ENCODE data around the gene GRHL3. TPM values are rescaled to one million over a fixed set of nuclear protein-coding genes. Genes with fewer than 3 reads are reported as not detected.

Gene GRHL3
- total and polyA plus RNA-seq, 5 donors from 2014 or later = not detected

DNA sequence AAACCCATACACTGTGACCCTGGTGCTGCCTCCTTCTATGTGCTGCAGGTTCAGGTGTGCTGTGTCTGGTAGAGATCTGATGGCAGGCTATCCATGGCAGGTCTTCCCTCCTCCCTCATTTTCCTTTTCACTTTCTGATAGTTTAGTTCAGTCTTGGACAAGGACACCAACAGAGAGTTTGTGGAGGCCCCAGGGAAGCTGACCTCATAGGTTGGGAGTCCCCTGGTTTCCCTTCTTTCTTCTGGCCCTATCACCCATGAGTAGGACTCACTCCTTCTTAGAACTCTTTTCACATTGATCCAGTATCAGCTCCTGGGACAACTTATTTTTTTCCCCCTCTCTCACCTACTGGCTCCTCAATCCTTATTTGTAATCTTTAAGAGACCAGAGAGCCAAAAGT lies 8.3 kb downstream of the GRHL3 start:
- peaks cover 0 to 13% (median 5%) of the 10 kb centered on the region in 4 donors for H3K4me1 Mint-ChIP-seq
- DNase-seq = no peak

DNA sequence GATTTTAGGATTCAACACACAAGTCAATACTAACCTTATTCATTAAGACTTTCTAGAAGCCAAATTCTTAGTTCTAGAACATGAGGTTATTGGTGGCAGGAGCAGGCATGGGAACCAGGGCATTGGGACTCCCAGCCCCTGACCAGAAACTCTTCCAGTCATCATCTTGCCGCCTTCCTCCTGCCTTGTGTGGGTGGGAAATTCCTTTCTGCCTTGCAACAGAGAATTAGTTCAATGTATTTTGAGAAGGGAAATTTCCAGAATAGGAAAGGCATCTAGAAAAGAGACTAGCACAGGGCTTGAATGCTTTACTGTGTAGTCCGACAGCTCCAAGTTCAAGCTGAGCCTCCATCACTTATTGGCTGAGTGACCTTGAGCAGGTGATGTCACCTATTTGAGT lies 8.7 kb downstream of the GRHL3 start:
- H3K9me3 ChIP-seq (ENCODE audit: control insufficient read depth in 2 of 2, low read length in 2 of 2) = no peaks in the 10 kb centered on the region
- no peak overlapping the region for H3K27ac ChIP-seq (ENCODE audit: insufficient read depth, low read length, poor library complexity, severe bottlenecking)
- H3K4me3 Mint-ChIP-seq = no peak overlapping the region
- peaks cover 51% of the 10 kb centered on the region for H3K27me3 Mint-ChIP-seq
- H3K27ac Mint-ChIP-seq = no peak overlapping the region
- no peaks in the 10 kb centered on the region for H3K36me3 Mint-ChIP-seq
- no peaks in the 10 kb centered on the region for H3K36me3 ChIP-seq (ENCODE audit: control insufficient read depth, insufficient read depth, low read length)
- no peaks in the 10 kb centered on the region for H3K9me3 Mint-ChIP-seq
- H3K4me3 ChIP-seq (ENCODE audit: low read depth, low read length) = no peak overlapping the region
- peaks cover 0 to 9% (median 4%) of the 10 kb centered on the region in 4 donors for H3K4me1 Mint-ChIP-seq
- no peak for DNase-seq
- H3K4me1 ChIP-seq (ENCODE audit: control insufficient read depth, insufficient read depth, low read length, poor library complexity, severe bottlenecking) = peaks cover under 1% of the 10 kb centered on the region
- no peak for ATAC-seq (ENCODE audit: low read depth in 2 of 2)
- H3K27me3 ChIP-seq (ENCODE audit: control insufficient read depth, insufficient read depth, low read length) = peaks cover 10% of the 10 kb centered on the region

More for the DNA sequence above, 8.3 kb downstream of the GRHL3 start:
- Mint-ChIP-seq H3K9me3 (no peaks in the 10 kb centered on the region), H3K27ac (no peak overlapping the region), H3K27me3 (peaks cover 53% of the 10 kb centered on the region), H3K36me3 (no peaks in the 10 kb centered on the region), H3K4me3 (no peak overlapping the region)
- no peaks in the 10 kb centered on the region for H3K36me3 ChIP-seq (ENCODE audit: control insufficient read depth, insufficient read depth, low read length)
- no peak overlapping the region for H3K4me3 ChIP-seq (ENCODE audit: low read depth, low read length)
- H3K4me1 ChIP-seq (ENCODE audit: control insufficient read depth, insufficient read depth, low read length, poor library complexity, severe bottlenecking) = peaks cover 5% of the 10 kb centered on the region
- no peak for ATAC-seq (ENCODE audit: low read depth in 2 of 2)
- no peaks in the 10 kb centered on the region for H3K9me3 ChIP-seq (ENCODE audit: control insufficient read depth in 2 of 2, low read length in 2 of 2)
- H3K27me3 ChIP-seq (ENCODE audit: control insufficient read depth, insufficient read depth, low read length) = peaks cover 12% of the 10 kb centered on the region
- H3K27ac ChIP-seq (ENCODE audit: insufficient read depth, low read length, poor library complexity, severe bottlenecking) = no peak overlapping the region

DNA sequence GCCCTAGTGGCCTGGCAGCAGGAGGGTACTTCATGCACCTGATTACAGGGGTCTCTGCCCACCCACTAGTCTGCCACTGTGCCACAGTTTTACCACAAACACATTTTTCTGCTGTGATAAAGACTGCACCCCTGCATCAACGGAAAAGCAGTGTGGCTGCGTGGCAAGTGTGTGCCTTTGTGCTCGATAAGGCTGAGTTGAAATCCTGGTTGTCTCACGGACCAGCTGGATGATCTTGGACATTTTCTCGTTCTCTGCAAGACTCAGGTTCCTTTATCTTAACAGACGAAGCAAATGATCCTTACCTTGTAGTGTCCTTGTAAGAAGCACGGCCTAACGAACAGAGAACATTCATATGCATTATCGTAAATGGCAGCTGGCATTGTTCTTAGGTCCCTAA lies 10.2 kb downstream of the GRHL3 start:
- no peak for DNase-seq
- no peak overlapping the region for H3K27ac Mint-ChIP-seq
- H3K4me3 Mint-ChIP-seq = no peak overlapping the region
- no peak overlapping the region for H3K27ac ChIP-seq (ENCODE audit: insufficient read depth, low read length, poor library complexity, severe bottlenecking)
- H3K36me3 Mint-ChIP-seq = no peaks in the 10 kb centered on the region
- no peaks in the 10 kb centered on the region for H3K9me3 Mint-ChIP-seq
- H3K4me3 ChIP-seq (ENCODE audit: low read depth, low read length) = no peak overlapping the region
- ATAC-seq (ENCODE audit: low read depth in 2 of 2) = no peak
- H3K27me3 Mint-ChIP-seq = peaks cover 44% of the 10 kb centered on the region
- no peaks in the 10 kb centered on the region for H3K9me3 ChIP-seq (ENCODE audit: control insufficient read depth in 2 of 2, low read length in 2 of 2)
- H3K36me3 ChIP-seq (ENCODE audit: control insufficient read depth, insufficient read depth, low read length) = no peaks in the 10 kb centered on the region
- H3K4me1 ChIP-seq (ENCODE audit: control insufficient read depth, insufficient read depth, low read length, poor library complexity, severe bottlenecking) = no peaks in the 10 kb centered on the region
- H3K4me1 Mint-ChIP-seq = no peaks in the 10 kb centered on the region
- peaks cover 6% of the 10 kb centered on the region for H3K27me3 ChIP-seq (ENCODE audit: control insufficient read depth, insufficient read depth, low read length)

DNA sequence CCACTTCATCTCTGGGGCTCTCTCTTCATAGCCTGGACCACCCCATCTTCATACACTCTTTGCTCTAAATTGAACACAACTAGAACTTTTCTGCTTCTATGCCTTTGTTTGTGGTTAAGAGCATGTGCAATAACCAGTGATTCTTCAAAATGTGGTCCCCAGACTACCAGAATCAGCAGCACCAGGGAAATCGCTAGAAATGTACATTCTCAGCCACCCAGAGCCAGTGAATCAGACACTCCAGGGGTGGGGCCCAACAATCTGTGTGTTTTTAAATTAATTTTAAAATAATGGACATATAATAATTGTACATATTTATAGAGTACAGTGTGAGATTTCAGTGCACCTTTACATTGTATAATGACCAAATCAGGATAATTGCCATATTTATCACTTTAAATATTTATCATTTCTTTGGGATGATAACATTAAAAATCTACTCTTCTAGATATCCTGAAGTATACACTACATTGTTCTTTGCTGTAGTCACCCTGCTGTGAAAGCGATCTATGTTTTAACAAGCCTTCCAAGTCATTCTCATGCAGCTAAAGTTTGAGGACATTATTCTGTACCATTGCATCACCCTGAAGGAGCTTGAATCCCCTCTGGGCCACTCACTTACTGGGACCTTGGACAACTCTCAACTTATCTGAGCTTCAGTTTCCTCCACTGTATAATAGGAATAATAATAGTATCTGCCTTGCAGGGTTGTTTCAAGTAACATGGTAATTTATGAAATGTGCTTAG lies 10.8 kb downstream of the GRHL3 start:
- no peak overlapping the region for H3K27ac Mint-ChIP-seq
- Histone ChIP-seq H3K27me3 (ENCODE audit: control insufficient read depth, insufficient read depth, low read length) (peaks cover 6% of the 10 kb centered on the region), H3K4me1 (ENCODE audit: control insufficient read depth, insufficient read depth, low read length, poor library complexity, severe bottlenecking) (no peaks in the 10 kb centered on the region), H3K27ac (ENCODE audit: insufficient read depth, low read length, poor library complexity, severe bottlenecking) (no peak overlapping the region), H3K36me3 (ENCODE audit: control insufficient read depth, insufficient read depth, low read length) (no peaks in the 10 kb centered on the region), H3K4me3 (ENCODE audit: low read depth, low read length) (no peak overlapping the region), H3K9me3 (ENCODE audit: control insufficient read depth in 2 of 2, low read length in 2 of 2) (no peaks in the 10 kb centered on the region)
- DNase-seq = no peak
- H3K4me1 Mint-ChIP-seq = no peaks in the 10 kb centered on the region
- peaks cover 40% of the 10 kb centered on the region for H3K27me3 Mint-ChIP-seq
- no peaks in the 10 kb centered on the region for H3K36me3 Mint-ChIP-seq
- no peaks in the 10 kb centered on the region for H3K9me3 Mint-ChIP-seq
- ATAC-seq (ENCODE audit: low read depth in 2 of 2) = no peak
- no peak overlapping the region for H3K4me3 Mint-ChIP-seq

DNA sequence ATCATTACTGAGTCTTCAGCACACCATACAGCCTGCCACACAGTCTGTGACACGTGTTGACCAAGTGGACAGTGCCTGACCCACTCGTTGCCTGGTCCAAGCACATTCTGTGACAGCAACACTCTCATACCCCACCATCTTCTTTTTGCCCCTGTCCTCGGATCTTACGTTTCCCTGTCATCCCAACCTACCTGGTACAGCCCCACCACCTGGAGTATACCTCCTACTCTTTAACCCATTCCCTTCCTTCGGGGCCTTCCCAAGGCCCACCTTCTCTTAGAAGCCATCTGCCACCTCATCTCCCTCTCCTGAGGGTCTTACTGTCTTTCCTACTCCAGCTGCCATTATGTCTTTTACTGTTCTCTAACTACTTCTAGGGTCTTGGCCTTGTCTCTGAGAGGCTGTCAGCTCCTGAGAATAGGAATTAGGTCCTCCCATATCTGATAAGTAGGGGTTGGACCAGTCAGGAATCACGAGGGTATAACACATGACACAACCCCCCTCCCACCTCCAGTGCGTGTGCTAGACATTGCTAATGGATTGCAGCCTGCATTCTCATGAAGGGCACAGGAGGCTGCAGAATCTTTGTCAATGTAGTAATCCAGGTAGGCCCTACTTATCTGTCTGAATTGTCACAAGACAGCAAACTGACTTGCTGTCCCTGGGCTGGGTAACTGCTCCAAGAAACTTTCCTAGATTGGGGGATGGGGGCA lies 13.0 kb downstream of the GRHL3 start:
- Histone ChIP-seq H3K36me3 (ENCODE audit: control insufficient read depth, insufficient read depth, low read length) (no peaks in the 10 kb centered on the region), H3K27me3 (ENCODE audit: control insufficient read depth, insufficient read depth, low read length) (no peaks in the 10 kb centered on the region), H3K4me3 (ENCODE audit: low read depth, low read length) (no peak overlapping the region), H3K9me3 (ENCODE audit: control insufficient read depth in 2 of 2, low read length in 2 of 2) (no peaks in the 10 kb centered on the region), H3K4me1 (ENCODE audit: control insufficient read depth, insufficient read depth, low read length, poor library complexity, severe bottlenecking) (no peaks in the 10 kb centered on the region), H3K27ac (ENCODE audit: insufficient read depth, low read length, poor library complexity, severe bottlenecking) (no peak overlapping the region)
- H3K4me1 Mint-ChIP-seq = no peaks in the 10 kb centered on the region
- H3K27me3 Mint-ChIP-seq = peaks cover 25% of the 10 kb centered on the region
- no peak overlapping the region for H3K4me3 Mint-ChIP-seq
- H3K36me3 Mint-ChIP-seq = no peaks in the 10 kb centered on the region
- peak overlapping the region in 2 of 3 donors; percentile 21 to 45 for H3K27ac Mint-ChIP-seq
- no peaks in the 10 kb centered on the region for H3K9me3 Mint-ChIP-seq
- ATAC-seq (ENCODE audit: low read depth in 2 of 2) (no peak), DNase-seq (no peak)

DNA sequence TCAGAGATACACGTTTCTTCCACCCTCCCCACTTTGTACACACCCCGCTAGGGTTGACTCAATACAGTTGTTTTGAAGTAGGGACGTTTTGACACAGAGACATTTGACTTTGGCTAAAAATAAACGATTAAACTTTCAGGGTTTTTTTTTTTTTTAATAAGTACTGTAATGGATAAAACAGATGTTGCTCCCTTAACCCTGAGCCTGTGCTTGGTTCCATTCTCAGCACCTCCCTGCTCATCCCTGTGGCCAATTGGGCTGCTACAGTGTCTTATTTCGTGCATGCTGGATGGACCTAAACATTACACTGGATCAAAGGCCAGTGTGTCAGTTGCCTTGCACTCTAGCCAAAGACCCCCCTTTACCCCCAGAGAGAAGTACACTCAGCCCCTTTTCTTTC lies 16.9 kb downstream of the GRHL3 start:
- no peak for DNase-seq
- H3K36me3 Mint-ChIP-seq = no peaks in the 10 kb centered on the region
- Histone ChIP-seq H3K27ac (ENCODE audit: insufficient read depth, low read length, poor library complexity, severe bottlenecking) (no peak overlapping the region), H3K9me3 (ENCODE audit: control insufficient read depth in 2 of 2, low read length in 2 of 2) (no peaks in the 10 kb centered on the region), H3K27me3 (ENCODE audit: control insufficient read depth, insufficient read depth, low read length) (no peaks in the 10 kb centered on the region), H3K4me3 (ENCODE audit: low read depth, low read length) (no peak overlapping the region), H3K4me1 (ENCODE audit: control insufficient read depth, insufficient read depth, low read length, poor library complexity, severe bottlenecking) (no peaks in the 10 kb centered on the region), H3K36me3 (ENCODE audit: control insufficient read depth, insufficient read depth, low read length) (no peaks in the 10 kb centered on the region)
- H3K27ac Mint-ChIP-seq = no peak overlapping the region
- H3K4me1 Mint-ChIP-seq = no peaks in the 10 kb centered on the region
- ATAC-seq (ENCODE audit: low read depth in 2 of 2) = no peak
- no peak overlapping the region for H3K4me3 Mint-ChIP-seq
- no peaks in the 10 kb centered on the region for H3K9me3 Mint-ChIP-seq
- peaks cover 15% of the 10 kb centered on the region for H3K27me3 Mint-ChIP-seq

DNA sequence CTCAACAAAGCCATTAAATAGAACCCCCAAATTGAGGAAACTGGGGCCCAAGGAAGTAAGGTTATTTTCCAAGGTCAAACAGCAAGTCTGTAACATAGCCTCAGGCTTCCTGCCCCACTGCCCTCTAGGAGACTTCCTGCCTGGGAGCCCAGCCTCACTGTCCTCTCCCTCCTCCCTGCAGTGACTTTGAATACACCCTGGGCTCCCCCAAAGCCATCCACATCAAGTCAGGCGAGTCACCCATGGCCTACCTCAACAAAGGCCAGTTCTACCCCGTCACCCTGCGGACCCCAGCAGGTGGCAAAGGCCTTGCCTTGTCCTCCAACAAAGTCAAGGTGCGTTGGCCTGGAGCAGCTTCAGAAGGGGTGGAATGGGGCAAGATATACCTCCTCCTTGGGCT lies 18.3 kb downstream of the GRHL3 start:
- H3K9me3 Mint-ChIP-seq = no peaks in the 10 kb centered on the region
- no peaks in the 10 kb centered on the region for H3K4me1 Mint-ChIP-seq
- Histone ChIP-seq H3K27ac (ENCODE audit: insufficient read depth, low read length, poor library complexity, severe bottlenecking) (no peak overlapping the region), H3K9me3 (ENCODE audit: control insufficient read depth in 2 of 2, low read length in 2 of 2) (no peaks in the 10 kb centered on the region), H3K36me3 (ENCODE audit: control insufficient read depth, insufficient read depth, low read length) (no peaks in the 10 kb centered on the region), H3K27me3 (ENCODE audit: control insufficient read depth, insufficient read depth, low read length) (no peaks in the 10 kb centered on the region), H3K4me1 (ENCODE audit: control insufficient read depth, insufficient read depth, low read length, poor library complexity, severe bottlenecking) (no peaks in the 10 kb centered on the region), H3K4me3 (ENCODE audit: low read depth, low read length) (no peak overlapping the region)
- no peaks in the 10 kb centered on the region for H3K36me3 Mint-ChIP-seq
- DNase-seq (no peak), ATAC-seq (ENCODE audit: low read depth in 2 of 2) (no peak)
- H3K27ac Mint-ChIP-seq = no peak overlapping the region
- no peak overlapping the region for H3K4me3 Mint-ChIP-seq
- H3K27me3 Mint-ChIP-seq = peaks cover 8% of the 10 kb centered on the region

DNA sequence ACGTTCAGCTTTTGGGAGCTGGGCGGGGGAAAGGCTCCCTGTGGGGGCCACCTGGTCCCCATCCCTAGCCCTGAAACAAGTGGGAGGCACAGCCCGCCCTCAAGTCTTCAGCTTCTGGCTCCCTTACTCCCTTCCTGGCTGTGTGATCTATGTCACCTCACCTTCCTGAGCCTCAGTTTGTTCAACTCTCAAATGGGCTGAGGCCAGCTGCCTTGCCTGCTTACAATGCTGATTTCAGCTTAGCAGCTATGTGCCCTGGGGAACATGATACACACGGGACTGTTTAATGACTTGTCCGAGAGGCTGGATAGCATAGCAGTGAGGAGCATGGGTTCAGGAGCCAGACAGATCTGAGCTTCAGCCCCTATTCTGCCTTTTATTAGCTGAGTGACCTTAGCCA lies 19.3 kb downstream of the GRHL3 start:
- no peaks in the 10 kb centered on the region for H3K9me3 Mint-ChIP-seq
- Histone ChIP-seq H3K4me3 (ENCODE audit: low read depth, low read length) (no peak overlapping the region), H3K4me1 (ENCODE audit: control insufficient read depth, insufficient read depth, low read length, poor library complexity, severe bottlenecking) (no peaks in the 10 kb centered on the region), H3K27ac (ENCODE audit: insufficient read depth, low read length, poor library complexity, severe bottlenecking) (no peak overlapping the region), H3K27me3 (ENCODE audit: control insufficient read depth, insufficient read depth, low read length) (no peaks in the 10 kb centered on the region), H3K9me3 (ENCODE audit: control insufficient read depth in 2 of 2, low read length in 2 of 2) (no peaks in the 10 kb centered on the region), H3K36me3 (ENCODE audit: control insufficient read depth, insufficient read depth, low read length) (no peaks in the 10 kb centered on the region)
- H3K36me3 Mint-ChIP-seq = no peaks in the 10 kb centered on the region
- no peak for ATAC-seq (ENCODE audit: low read depth in 2 of 2)
- no peaks in the 10 kb centered on the region for H3K4me1 Mint-ChIP-seq
- H3K27ac Mint-ChIP-seq = no peak overlapping the region
- no peak overlapping the region for H3K4me3 Mint-ChIP-seq
- DNase-seq = no peak
- H3K27me3 Mint-ChIP-seq = peaks cover 6% of the 10 kb centered on the region

Data from CD4-positive, CD25-positive, alpha-beta regulatory T cell (primary cell).